ENCODE data around the gene CELF5. TPM values are rescaled to one million over a fixed set of nuclear protein-coding genes. Genes with fewer than 3 reads are reported as not detected.
"Not testable (repeated sequence)": the region's sequence is repeated elsewhere in the genome, so short reads cannot be mapped to it uniquely, and the experiment has no call there.

CELF5 gene
- total RNA-seq, 1 donor from 2014 or later = not detected

DNA sequence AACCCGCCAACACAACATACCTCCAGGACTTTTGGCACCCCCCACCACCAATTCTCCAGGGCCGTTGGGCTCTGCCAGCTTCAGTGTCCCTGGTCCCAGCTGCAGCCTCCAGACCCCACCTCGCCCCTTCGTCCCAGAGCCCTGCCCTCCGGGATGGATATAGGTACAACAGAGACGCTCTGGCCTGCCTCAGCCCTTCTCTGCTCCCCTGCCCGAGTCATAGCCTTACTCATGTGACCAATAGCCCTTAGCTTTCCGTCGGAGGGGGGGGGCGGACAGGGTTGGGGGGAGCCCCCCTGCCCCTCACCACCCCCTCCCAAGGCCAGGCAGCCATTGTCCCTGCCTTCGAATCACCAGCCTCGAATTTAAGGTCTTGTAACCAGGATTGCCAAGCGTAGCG lies 71.1 kb downstream of the CELF5 start:
- peaks cover 28% of the 10 kb centered on the region for H3K27me3 ChIP-seq (ENCODE audit: low read depth)
- no peaks in the 10 kb centered on the region for H3K36me3 ChIP-seq
- no peaks in the 10 kb centered on the region for H3K4me1 ChIP-seq
- intact Hi-C loops (cut with DNase I) = no loop called here
- H3K9me3 ChIP-seq = no peaks in the 10 kb centered on the region
- no peak for DNase-seq
- no peak for ATAC-seq
- TF ChIP-seq, protein P1, sequence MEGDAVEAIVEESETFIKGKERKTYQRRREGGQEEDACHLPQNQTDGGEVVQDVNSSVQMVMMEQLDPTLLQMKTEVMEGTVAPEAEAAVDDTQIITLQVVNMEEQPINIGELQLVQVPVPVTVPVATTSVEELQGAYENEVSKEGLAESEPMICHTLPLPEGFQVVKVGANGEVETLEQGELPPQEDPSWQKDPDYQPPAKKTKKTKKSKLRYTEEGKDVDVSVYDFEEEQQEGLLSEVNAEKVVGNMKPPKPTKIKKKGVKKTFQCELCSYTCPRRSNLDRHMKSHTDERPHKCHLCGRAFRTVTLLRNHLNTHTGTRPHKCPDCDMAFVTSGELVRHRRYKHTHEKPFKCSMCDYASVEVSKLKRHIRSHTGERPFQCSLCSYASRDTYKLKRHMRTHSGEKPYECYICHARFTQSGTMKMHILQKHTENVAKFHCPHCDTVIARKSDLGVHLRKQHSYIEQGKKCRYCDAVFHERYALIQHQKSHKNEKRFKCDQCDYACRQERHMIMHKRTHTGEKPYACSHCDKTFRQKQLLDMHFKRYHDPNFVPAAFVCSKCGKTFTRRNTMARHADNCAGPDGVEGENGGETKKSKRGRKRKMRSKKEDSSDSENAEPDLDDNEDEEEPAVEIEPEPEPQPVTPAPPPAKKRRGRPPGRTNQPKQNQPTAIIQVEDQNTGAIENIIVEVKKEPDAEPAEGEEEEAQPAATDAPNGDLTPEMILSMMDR (IDR thresholded peaks at IDR 0.05) = no peak
- H3K4me3 ChIP-seq = no peak overlapping the region
- H3K27ac ChIP-seq = no peak overlapping the region

- peaks cover 28% of the 10 kb centered on the region for H3K27me3 ChIP-seq (ENCODE audit: low read depth)
- TF ChIP-seq, protein P1 (IDR thresholded peaks at IDR 0.05) = no peak
- intact Hi-C loops (cut with DNase I) = no loop called here
Measured at GRCh38 chr19:3296034-3296433, 71.6 kb downstream of the CELF5 start.

DNA sequence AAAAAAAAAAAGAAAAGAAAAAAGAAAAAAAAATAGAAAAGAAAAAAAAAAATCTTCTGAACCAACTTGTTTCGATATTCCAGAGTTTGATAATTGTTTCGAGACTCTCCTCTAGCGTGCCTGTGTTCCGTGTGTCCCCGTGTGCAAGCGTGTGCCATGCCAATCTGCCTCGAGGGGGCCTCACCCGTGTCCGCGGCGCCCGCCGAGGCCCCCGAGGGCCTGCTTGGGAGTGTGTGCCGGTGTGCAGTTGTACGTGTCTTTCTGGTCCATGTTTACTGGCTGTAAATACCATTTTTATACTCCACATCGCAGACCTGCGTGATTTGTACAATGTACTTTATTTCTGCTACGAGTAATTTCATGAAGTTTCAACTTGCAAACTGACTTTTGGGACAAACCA lies 72.0 kb downstream of the CELF5 start:
- Histone ChIP-seq H3K9me3 (no peaks in the 10 kb centered on the region), H3K4me3 (no peak overlapping the region), H3K36me3 (no peaks in the 10 kb centered on the region), H3K27me3 (ENCODE audit: low read depth) (peaks cover 28% of the 10 kb centered on the region), H3K27ac (no peak overlapping the region), H3K4me1 (no peaks in the 10 kb centered on the region)
- DNase-seq (no peak), ATAC-seq (no peak)
- intact Hi-C loops (cut with DNase I) = no loop called here
- TF ChIP-seq, protein P1 (IDR thresholded peaks at IDR 0.05) = no peak

More at GRCh38 chr19:3296034-3296433, 71.6 kb downstream of the CELF5 start:
- DNase-seq (no peak), ATAC-seq (no peak)
- no peaks in the 10 kb centered on the region for H3K36me3 ChIP-seq
- H3K27ac ChIP-seq = no peak overlapping the region
- H3K4me3 ChIP-seq = no peak overlapping the region
- H3K9me3 ChIP-seq = no peaks in the 10 kb centered on the region
- H3K4me1 ChIP-seq = no peaks in the 10 kb centered on the region

DNA sequence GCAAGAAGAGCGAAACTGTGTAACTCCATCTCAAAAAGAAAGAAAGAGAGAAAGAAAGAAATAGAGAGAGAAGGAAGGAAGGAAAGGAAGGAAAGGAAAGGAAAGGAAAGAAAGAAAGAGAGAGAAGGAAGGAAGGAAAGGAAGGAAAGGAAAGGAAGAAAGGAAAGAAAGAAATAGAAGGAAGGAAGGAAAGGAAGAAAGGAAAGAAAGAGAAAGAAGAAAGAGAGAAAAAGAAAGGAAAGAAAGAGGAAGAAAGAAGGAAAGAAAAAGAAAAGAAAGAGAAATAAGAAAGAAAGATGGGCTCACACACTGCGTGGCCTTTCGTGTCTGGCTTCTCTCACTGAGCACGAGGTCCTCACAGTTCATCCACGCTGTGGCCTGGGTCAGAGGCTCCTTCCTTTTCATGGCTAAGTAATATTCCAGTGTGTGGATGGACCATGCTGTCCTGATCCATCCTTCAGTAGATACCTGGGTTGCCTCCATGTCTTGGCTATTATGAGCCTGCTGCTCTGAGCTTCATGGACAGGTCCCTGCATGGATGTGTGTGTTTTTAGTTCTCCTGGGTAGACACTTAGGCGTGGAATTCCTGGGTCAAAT lies 74.5 kb downstream of the CELF5 start:
- DNase-seq = no peak
- no peak for ATAC-seq
- Histone ChIP-seq H3K9me3 (peaks cover 5% of the 10 kb centered on the region), H3K36me3 (no peaks in the 10 kb centered on the region), H3K4me1 (no peaks in the 10 kb centered on the region), H3K4me3 (no peak overlapping the region), H3K27ac (no peak overlapping the region), H3K27me3 (ENCODE audit: low read depth) (peaks cover 36% of the 10 kb centered on the region)
- intact Hi-C loops (cut with DNase I) = no loop called here
- TF ChIP-seq, protein P1 (IDR thresholded peaks at IDR 0.05) = no peak

DNA sequence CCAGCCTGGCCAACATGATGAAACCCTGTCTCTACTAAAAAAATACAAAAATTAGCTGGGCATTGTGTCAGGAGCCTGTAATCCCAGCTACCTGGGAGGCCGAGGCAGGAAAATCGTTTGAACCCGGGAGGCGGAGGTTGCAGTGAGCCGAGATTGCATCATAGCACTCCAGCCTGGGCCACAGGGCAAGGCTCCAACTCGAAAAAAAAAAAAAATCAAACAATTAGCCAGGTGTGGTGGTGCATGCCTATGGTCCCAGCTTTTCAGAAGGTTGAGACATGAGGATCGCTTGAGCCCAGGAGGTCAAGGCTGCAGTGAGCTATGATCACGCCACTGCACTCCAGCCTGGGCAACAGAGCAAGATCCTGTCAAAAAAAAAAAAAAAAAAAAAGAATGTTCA lies 76.1 kb downstream of the CELF5 start:
- DNase-seq; intact Hi-C loops (cut with DNase I); H3K36me3 ChIP-seq; H3K27ac ChIP-seq; H3K9me3 ChIP-seq; H3K4me3 ChIP-seq; H3K4me1 ChIP-seq: not testable (repeated sequence)
- ATAC-seq = peak; percentile 51 to 56
- H3K27me3 ChIP-seq (ENCODE audit: low read depth) = peaks cover 32% of the 10 kb centered on the region

GRCh38 chr19:3302755-3303154 lies 78.3 kb downstream of the CELF5 start:
- H3K27ac ChIP-seq = no peak overlapping the region
- no peak for DNase-seq
- peaks cover 25% of the 10 kb centered on the region for H3K27me3 ChIP-seq (ENCODE audit: low read depth)
- TF ChIP-seq, protein P1 (IDR thresholded peaks at IDR 0.05) = no peak
- peaks cover 5% of the 10 kb centered on the region for H3K9me3 ChIP-seq
- no peaks in the 10 kb centered on the region for H3K36me3 ChIP-seq
- intact Hi-C loops (cut with DNase I) = no loop called here
- H3K4me1 ChIP-seq = peaks cover 6% of the 10 kb centered on the region
- no peak overlapping the region for H3K4me3 ChIP-seq
- ATAC-seq = no peak
